ENCODE data around the gene ASS1.

ASS1 gene

DNA sequence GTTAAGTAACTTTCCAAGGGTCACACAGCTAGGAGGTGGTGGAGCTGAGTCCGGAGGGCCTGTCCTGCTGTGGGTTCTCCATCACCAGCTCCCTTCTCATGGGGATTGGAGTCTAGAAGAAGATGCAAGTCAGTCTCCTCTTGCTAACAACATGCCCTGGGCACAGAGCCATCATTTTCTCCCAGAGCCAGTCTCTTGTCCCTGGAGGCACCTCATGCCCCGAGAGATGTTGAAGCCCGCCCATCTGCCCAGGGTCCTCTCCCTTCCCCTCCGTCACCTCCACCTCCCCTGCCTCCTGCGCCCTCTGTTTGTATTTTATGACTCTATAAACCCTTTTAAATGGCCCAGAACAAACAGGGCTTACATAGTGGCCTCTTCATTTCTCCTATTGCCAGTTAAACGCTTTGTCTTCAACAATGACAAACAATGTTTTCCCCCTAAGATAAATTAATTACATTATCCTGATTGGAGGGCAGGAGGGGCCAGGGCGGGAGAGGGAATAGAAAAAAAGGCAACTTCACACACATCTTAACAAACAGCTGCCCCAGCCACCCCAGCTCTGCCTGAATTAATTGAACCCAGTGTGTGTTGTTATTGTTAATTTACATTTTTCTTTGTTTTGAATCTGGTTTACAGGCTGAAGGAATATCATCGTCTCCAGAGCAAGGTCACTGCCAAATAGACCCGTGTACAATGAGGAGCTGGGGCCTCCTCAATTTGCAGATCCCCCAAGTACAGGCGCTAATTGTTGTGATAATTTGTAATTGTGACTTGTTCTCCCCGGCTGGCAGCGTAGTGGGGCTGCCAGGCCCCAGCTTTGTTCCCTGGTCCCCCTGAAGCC, 55.8 kb downstream of the ASS1 start:
- DNase-seq = no peak

DNA sequence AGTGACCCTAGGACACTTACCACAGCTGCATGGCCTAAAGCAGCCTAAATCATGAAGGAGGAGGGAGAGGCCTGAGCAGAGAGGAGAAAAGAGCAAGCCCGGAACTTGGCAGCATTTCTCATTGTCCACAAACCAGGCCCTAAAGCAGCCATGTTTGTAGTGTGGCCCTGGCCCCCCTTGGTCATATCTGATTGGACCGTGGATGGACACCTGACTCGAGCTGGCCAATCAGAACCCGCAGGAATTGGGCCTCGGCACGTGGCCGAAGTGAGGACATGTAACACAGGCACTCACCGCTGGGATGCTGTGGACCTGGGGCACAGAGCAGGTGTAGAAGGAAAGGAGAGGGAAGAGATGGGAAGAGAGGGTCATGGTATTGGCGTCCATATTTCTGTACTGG, 56.9 kb downstream of the ASS1 start:
- no peak for DNase-seq

DNA sequence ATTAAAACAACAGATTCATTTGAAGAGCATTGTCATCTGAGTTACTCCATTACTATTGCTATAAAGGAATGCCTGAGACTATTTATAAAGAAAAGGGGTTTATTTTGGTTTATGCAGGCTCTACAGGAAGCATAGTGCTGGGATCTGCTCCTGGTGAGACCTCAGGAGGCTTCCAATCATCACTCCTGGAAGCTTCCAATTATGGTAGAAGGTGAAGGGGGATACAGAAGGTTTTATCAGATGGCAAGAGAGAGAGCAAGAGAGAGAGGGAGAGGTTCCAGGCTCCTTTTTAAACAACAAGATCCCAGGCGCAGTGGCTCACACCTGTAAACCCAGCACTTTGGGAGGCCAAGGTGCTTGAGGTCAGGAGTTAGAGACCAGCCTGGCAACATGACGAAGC, 63.5 kb downstream of the ASS1 start:
- DNase-seq = no peak

DNA sequence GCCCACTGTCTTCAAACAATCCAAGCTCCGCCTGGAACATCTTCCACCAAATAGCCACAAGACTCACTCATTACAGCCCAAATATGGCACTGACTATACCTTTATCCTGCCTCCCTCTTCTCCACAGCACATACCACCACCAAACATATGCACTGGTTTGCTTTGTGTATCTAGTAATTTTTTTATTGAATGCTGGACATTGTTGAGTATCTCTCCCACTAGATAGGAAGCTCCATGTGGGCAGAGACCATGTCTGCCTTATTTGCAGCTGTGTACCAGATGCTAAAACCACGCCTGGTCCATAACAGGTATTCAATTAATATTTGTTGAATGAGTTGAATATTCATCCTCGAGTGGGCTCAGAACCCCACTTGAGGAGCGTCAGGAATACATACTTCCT, 67.4 kb downstream of the ASS1 start:
- no peak for DNase-seq

DNA sequence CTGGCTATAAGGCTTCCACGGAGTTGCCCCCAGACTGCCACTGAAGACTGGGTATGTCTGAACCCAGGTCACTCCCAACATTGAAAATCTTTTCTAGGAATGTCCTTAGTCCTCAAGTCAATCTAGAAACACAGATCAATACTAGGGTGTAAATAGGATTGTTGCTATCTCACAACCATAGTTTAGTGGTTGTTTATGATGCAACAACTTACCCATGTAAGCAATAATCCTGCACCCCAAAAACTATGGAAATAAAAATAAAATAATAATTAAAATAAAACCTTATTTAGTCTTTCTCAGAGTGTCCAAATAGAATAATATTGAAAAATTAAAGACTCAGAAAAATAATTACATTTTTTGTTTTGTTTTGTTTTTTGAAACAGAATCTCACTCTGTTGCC, 68.3 kb downstream of the ASS1 start:
- DNase-seq = no peak

DNA sequence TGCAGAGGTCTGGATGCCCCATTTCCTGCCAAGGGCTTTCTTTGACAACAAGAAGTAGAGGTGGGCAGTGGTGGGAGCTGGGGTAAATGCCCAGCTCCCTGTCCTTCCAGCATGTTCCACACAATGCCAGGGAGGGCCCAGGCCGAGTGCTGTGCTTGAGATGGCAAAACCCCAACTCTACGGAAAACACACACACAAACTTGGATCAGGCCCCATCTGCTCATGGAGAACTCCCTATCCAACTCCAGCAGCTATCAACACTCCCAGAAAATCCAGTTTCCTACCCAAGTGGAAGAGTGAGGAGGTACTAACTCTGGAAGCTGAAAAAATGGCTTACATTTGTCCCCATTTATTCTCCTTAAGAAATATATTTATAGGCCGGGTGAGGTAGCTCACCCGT, 73.5 kb downstream of the ASS1 start:
- no peak for DNase-seq

DNA sequence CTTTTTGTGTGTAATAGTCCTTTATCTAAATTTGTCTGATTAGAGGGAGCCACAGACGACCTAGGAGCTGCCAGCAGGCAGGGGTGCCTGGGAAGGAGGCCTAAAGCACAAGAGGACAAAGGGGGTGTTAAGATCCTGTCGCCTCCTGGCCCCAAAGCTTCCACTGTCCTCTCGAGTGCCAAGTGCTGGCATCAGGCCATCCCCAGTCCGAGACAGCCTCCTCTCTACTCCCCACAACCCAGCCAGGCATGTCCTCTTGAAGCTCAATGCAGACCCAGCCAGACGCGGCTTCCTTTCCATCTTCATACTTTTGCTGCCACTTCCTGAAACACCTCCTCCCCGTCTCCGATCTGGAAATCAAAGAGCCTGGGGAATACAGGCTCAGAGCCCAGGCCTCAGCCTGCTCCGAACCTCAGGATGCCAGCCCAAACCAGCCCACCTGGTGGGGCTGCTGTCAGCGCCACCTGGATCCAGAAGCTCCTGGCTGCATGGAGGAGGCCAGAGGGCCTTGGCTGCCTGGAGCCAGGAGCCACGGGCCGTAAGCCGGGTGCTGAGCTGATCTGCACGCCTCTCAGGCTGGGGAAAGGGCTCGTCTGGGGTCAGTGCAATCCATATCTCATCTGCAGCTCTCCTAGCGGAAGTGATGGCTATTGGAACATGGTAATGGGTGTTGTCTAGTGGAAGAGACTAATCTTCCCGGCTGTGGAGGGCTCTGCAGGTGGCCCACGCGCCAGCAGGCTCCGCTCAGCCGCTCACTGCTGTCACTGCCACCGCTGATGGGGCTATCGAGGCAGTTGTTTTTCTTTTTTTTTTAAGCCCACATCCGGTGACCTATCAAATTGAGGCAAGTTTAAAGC, 74.4 kb downstream of the ASS1 start:
- no peak for DNase-seq

DNA sequence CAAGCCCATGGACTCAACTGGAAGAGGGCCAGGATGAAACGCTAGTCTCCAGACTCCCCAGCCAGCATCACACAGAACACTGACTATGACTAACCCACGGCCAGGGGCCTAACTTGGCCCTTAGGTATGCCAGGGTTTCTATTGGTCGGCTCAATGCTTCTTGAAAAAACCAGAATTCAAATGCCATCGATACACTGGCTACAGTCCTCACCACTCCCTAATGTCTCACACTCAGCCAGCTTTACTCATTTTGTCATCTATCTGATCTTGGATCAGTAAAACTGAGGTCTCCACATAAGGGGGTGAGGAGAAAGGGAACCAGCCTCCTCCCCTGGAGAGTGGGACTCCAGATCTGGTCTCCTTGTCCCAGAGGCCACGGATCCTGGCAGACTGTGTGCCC, 75.2 kb downstream of the ASS1 start:
- no peak for DNase-seq

DNA sequence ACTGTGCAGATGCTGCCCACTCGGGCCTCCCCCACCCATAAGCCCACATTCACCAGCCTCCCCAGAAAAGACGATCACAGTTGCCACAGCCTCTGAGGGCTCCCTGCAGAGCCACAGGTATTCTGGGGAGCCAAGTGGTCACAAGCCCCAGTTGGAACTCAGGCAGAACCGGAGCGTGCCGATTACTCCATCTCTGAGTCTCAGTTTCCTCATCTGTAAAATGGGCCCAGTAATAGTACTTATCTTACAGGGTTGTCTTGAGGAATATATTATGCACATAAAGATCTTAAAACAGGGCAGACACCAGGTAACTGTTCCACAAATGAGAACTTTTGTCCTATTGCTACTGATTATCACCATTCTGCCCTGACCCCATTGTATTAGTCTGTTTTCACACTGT, 77.0 kb downstream of the ASS1 start:
- DNase-seq = no peak

DNA sequence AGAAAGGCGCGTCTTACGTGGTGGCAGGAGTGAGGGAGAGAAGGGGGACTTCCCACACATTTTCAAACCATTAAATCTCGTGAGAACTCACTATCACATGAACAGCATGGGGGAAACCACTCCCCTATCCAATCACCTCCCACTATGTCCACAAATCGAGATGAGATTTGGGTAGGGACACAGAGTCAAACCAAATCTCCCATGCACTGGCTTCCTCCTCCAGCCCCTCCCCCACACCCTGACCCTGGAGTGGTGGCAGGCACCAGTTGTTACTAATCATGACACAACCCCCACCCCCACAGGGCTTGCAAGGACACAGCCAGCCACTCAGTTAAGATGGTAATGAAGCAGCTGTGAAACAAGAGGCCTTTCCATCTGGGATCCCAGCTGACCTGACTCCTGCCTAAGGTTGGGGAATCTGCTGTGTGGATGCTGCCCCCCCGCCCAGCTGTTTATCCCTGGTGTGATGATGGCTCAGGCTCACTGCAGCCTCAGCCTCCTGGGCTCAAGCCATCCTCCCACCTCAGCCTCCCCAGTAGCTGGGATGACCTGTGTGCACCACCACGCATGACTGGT, 77.6 kb downstream of the ASS1 start:
- DNase-seq = no peak

DNA sequence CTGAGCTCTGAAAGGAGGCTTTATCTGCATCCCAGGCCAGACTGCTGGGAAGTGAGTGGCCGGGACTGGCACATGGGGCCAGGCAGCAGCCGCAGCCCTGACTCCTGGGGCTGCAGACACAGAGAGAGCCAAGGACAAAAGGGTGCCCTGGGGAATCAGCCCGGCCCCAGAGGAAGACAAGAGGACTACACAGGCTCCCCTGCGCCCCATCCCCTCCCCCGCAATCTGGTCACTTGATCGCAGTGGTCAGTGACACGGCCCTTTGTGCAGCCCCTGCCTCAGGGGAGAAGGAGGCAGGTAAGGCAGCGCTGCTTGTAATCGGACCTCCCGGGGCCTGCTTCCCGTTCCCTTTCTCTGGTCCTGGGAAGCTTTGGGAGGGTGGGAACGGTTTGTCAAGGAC, 79.2 kb downstream of the ASS1 start:
- DNase-seq = no peak

DNA sequence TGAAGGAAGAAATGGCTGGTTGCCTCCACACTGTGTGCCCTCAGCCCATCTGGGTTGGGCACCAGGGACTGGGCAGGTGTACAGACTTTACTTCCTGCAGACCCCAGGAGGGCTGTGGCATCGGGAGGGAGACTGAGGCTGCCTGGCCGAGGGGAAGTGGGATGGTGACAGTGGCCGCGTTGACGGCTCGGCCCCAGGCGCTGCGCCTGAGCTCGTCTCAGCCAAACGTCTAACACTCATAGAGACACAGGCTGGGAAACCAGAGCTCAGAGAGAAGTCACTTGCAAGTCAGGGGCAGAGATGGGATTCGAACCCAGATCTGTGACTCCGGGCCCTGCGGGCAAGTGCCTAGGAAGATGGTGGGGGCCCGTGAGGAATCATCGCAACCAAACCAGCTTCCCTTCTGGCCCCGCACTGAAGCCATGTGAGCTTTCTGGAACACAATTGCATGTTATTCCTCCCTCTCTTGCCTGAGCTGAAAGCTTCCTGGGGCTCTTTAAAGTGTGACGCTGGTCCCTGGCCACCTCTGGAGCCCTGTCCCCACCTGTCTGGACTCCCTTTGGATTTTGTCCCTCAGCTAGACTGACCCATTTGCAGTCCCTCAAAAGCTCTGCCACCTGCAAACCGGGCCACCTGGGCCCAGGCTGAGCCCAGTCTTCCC, 81.6 kb downstream of the ASS1 start:
- DNase-seq = no peak

DNA sequence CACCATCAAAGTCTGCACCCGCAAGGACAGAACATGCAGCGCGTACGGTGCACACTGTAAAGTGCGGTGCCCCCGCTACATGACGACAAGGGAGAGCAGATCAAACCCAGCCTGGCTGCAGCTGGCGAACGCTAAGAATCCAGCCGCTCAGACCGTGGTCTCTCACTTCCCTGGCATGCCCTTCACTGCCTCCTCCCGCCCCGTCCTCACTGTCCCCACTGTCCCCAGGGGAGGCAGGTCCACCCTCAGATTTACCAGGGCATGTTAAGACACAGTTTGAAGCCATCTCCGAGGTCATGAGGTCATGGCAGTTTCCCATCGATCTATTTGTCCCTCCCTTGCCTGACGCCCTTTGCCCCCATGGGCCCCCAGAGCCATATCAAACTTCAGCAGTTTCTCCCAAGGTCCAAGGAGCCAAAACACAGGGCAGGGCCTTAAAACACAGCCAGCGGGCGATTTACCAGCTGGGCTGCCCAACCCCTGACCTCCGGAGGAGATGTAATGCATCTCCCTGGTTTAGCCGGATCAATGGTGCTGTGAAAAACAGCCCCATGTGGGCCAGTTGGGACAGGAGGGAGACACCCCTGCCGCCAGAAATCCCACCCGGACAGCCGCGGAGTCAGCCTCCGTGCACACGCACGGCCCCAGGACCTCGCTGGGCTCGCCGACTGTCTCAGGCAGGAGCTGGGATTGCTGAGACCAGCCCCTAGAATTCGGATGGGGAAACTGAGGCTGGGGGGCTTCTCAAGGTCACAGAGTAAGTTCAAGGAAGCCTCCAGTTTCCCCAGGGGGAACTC, 82.3 kb downstream of the ASS1 start:
- no peak for DNase-seq

DNA sequence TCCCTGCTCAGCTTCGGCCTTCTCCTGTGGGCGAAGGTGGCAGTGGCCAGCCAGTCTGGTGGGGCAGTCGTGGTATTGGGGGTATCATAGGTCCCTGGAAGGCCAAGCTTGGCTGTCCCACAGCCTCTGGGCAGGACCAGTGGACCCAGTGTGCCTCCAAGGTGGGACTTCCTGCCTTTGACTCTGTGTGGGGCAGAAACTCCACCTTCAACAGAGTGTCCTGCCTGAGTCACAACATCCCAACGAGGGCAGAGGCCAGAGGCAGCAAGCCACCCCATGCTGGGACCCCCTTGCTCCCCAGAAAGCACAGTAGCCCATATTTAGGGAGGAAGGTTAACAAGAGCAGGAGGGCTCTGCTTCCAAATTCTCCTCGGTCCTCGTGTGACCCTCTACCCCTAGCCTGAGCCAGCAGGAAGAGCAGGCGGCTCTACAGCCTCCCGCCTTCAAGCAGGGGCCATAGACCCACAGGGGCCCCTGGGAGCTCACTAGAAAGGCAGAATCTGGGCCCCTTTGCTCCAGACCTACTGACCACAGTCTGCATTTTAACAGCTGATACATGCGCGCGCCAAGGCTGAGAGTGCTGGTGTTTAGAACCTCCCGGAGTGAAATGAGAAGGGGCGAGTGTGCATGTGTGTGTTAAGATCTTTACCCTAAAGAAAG, 83.0 kb downstream of the ASS1 start:
- no peak for DNase-seq

DNA sequence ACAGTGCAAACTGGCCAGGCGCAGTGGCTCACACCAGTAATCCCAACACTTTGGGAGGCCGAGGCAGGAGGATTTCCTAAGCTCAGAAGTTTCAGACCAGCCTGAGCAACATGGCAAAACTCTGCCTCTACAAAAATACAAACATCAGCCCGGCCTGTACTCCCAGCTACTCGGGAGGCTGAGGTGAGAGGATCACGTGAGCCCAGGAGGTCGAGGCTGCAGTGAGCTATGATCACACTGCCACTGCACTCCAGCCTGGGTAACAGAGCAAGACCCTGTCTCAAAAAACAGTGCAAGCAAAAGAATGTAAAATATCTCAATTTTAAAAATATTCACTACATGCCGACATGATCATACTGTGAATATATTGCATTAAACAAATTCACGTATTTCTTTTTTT, 83.9 kb downstream of the ASS1 start:
- no peak for DNase-seq

DNA sequence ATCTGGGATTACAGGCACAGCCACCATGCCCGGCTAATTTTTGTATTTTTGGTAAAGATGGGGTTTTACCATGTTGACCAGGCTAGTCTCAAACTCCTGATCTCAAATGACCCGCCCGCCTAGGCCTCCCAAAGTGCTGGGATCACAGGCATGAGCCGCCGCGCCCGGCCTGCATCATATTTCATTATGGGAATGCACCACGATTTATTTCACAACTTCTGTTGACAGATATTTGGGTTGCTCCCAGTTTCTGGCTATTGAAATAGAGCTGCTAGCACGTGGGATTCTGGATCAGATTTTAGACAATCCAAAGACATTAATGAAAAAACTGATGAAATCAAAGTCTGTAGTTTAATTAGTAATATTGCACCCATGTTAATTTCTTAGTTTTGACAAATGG, 86.2 kb downstream of the ASS1 start:
- DNase-seq = no peak

DNA sequence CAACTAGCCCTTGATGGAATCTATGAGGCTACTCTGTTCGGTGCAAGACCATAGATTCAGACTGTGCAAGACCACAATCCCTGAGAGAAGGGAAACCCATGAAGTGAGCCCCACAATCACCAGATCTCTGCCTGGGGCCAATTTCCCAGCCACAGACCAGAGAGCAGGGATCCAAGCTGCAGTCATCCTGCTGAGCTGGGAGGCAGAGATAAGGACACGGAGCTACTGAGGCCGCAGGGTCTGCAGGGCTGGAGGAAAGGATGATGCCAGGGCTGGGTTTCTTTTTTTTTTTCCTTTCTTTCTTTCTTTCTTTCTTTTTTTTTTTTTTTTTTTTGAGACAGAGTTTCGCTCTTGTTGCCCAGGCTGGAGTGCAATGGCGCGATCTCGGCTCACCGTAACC, 86.9 kb downstream of the ASS1 start:
- no peak for DNase-seq

DNA sequence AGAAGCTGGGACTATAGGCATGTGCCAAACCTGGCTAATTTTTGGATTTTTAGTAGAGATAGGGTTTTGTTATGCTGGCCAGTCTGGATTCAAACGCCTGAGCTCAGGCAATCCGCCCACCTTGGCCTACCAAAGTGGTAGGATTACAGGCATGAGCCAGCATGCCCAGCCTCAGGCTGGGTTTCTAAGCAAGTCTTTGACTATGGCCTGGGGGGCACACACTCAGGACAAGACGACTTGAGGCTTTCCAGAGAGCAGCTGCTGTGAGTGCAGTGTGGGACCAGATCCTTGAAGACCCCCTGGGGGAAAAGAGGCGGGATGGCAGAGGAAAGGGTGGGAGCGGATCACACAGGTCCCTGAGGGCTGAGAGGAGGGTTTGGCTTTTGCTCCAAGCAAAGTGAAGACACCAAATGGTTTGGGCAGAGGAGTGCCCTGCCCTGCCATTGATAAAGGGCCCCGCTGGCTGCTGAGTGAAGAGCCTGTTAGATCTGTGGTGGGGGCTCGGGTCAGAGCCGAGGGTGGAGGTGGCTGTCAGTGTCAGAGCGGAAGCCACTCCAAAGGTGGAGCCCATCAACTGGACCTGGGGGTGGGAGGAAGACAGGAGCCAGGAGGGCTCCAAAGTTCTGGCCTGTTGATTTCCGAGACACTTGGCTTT, 87.8 kb downstream of the ASS1 start:
- no peak for DNase-seq

DNA sequence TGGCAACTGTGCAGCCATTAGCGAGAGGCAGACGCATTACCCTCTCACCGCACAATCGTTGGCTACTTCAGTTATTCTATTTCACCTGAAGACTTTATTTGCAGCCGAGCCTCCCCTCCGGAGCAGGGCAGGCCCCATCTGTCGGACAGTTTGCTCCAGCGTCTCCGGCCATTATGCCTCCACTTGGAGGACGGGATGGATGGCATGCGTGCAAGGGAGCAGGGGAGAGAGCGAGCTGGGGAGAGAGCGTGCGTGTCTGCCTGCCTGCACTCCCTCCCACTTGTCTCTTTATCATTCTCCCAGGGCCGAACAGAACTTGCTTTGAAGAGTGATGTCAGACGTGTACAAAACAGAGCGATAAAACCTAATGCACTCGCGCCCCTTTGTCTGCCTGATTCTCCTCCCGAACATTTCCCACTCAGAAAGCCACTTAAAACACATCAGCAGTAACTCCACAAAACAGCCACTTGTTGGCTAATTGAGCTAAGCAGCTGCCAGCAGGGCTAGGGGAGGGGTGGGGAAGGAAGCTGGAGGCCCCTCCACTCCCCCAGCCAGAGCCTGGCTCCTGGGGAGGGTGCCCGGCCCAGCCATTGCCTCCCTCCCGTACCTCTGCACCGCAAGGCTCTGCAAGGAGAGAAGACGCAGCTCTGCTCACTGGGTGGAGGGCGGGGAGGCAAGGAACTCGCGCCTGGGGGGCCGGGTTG, 91.2 kb downstream of the ASS1 start:
- DNase-seq = no peak

DNA sequence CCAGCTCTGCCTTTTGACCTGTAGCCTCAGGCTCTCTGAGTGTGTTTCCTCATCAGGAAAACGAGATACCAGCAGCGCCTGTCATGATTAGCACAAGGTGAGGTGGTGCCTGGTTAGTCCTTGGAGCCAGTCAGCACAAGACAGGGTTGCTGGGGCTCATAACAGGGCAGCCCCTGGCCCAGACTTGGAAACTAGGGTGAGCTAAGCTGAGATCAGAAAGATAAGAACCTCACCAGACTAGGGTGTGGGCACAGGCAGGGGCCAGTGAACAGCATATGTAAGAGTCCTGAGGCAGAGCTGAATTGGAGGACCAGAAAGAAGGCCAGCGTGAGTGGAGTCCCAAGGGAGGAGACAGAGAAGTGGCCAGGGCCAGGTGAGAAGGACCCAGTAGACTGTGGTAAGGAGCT, 91.9 kb downstream of the ASS1 start:
- no peak for DNase-seq

Data from T-helper 1 cell (primary cell).